CD14-positive monocyte (primary cell): ENCODE data around the gene BNC2. TPM values are rescaled to one million over a fixed set of nuclear protein-coding genes. Genes with fewer than 3 reads are reported as not detected.

ENCODE experiments used
- DNase-seq, 3 donors: peaks; one replicate each; pipeline ENCODE4 v3.0.0-alpha.2; 2011 to 2022
- H2AFZ ChIP-seq: 2 replicates; pipeline ENCODE4 v1.6.0; 2012; ENCODE audit warnings: mild to moderate bottlenecking, low read depth, low read length, inconsistent platforms; ENCODE audit not compliant: insufficient read depth, poor library complexity, severe bottlenecking
- H3K27ac ChIP-seq, 2 donors: 1 replicate in 1 of 2; 2 replicates in 1 of 2; pipeline ENCODE4 v1.5.1; 2012 to 2013; ENCODE audit warnings: low read length in 2 of 2, control low read depth in 1 of 2, inconsistent platforms in 1 of 2, low read depth in 1 of 2, mild to moderate bottlenecking in 1 of 2
- H3K27me3 ChIP-seq, 2 donors: one replicate each; pipeline versions ENCODE4 v1.6.0 to v1.6.1; 2011 to 2013; ENCODE audit warnings: low read length in 2 of 2; ENCODE audit not compliant: control insufficient read depth in 2 of 2, insufficient read depth in 2 of 2
- H3K36me3 ChIP-seq, 2 donors: replicated peaks in 1 of 2; 1 replicate in 1 of 2; 2 replicates in 1 of 2; pipeline versions ENCODE4 v1.5.1 to v1.6.1; 2012 to 2013; ENCODE audit warnings: low read length in 2 of 2, control low read depth in 1 of 2, inconsistent platforms in 1 of 2, mild to moderate bottlenecking in 1 of 2; ENCODE audit not compliant: insufficient read depth in 2 of 2, control insufficient read depth in 1 of 2
- H3K4me1 ChIP-seq, 2 donors: 1 replicate in 1 of 2; 2 replicates in 1 of 2; pipeline versions ENCODE4 v1.5.1 to v1.6.1; 2012 to 2013; ENCODE audit warnings: low read length in 2 of 2, control low read depth in 1 of 2, inconsistent platforms in 1 of 2, mild to moderate bottlenecking in 1 of 2, moderate library complexity in 1 of 2; ENCODE audit not compliant: insufficient read depth in 2 of 2, control insufficient read depth in 1 of 2
- H3K4me2 ChIP-seq: replicated peaks from 2 replicates; pipeline ENCODE3; 2012; ENCODE audit warnings: low read length, moderate library complexity, mild to moderate bottlenecking; ENCODE audit not compliant: poor library complexity, severe bottlenecking; ENCODE audit errors: extremely low read depth
- H3K4me3 ChIP-seq, 3 experiments: fragments of 200-600 bp in 1 of 3; sonication (generic) in 1 of 3; replicated peaks in 1 of 3; 1 replicate in 2 of 3; 2 replicates in 1 of 3; pipeline ENCODE4 v1.5.1; 2011 to 2013; ENCODE audit warnings: low read length in 3 of 3, mild to moderate bottlenecking in 3 of 3, control low read depth in 2 of 3, low read depth in 2 of 3, inconsistent platforms in 1 of 3, moderate library complexity in 1 of 3
- H3K79me2 ChIP-seq: 2 replicates; pipeline ENCODE4 v1.6.0; 2012; ENCODE audit warnings: mild to moderate bottlenecking, control low read depth, inconsistent platforms, low read length, moderate library complexity; ENCODE audit not compliant: insufficient read depth
- H3K9ac ChIP-seq: 2 replicates; pipeline ENCODE4 v1.6.0; 2017; ENCODE audit warnings: low read length, mild to moderate bottlenecking; ENCODE audit not compliant: insufficient read depth, poor library complexity, severe bottlenecking
- H3K9me3 ChIP-seq, 2 donors: replicated peaks in 1 of 2; 1 replicate in 1 of 2; 2 replicates in 1 of 2; pipeline versions ENCODE4 v1.5.1 to v1.6.1; 2012 to 2013; ENCODE audit warnings: low read length in 2 of 2, control low read depth in 1 of 2; ENCODE audit not compliant: control insufficient read depth in 1 of 2, insufficient read depth in 1 of 2
- H4K20me1 ChIP-seq: 2 replicates; pipeline ENCODE4 v1.6.0; 2012; ENCODE audit warnings: mild to moderate bottlenecking, low read length, control low read depth, moderate library complexity; ENCODE audit not compliant: insufficient read depth
- H3K27ac Mint-ChIP-seq, 7 donors: one replicate each; pipeline ENCODE4 v1.8.0; 2020; ENCODE audit warnings: mild to moderate bottlenecking in 7 of 7, mixed read lengths in 7 of 7, moderate library complexity in 6 of 7, inconsistent platforms in 2 of 7
- H3K27me3 Mint-ChIP-seq, 3 donors: one replicate each; pipeline ENCODE4 v1.8.0; 2021 to 2022; ENCODE audit warnings: low read depth in 3 of 3, mild to moderate bottlenecking in 3 of 3, mixed read lengths in 3 of 3, moderate library complexity in 3 of 3, inconsistent platforms in 1 of 3
- H3K36me3 Mint-ChIP-seq, 2 donors: one replicate each; pipeline ENCODE4 v1.8.0; 2020; ENCODE audit warnings: mixed read lengths in 2 of 2, inconsistent platforms in 1 of 2, mild to moderate bottlenecking in 1 of 2
- H3K4me1 Mint-ChIP-seq: one replicate; pipeline ENCODE4 v1.8.0; 2020; ENCODE audit warnings: mild to moderate bottlenecking, mixed read lengths
- H3K4me3 Mint-ChIP-seq, 2 donors: one replicate each; pipeline ENCODE4 v1.8.0; 2020; ENCODE audit warnings: mild to moderate bottlenecking in 2 of 2, mixed read lengths in 2 of 2, moderate library complexity in 1 of 2
- H3K9me3 Mint-ChIP-seq, 7 donors: one replicate each; pipeline ENCODE4 v1.8.0; 2020 to 2022; ENCODE audit warnings: mixed read lengths in 7 of 7, mild to moderate bottlenecking in 6 of 7, moderate library complexity in 6 of 7, inconsistent platforms in 2 of 7
- WGBS: methylation state at CpG from one replicate; pipeline ENCODE4 v1.1.5; 2013; ENCODE audit warnings: missing lambda C conversion rate; ENCODE audit not compliant: insufficient coverage; 5-methylcytosine and 5-hydroxymethylcytosine counted together
- intact Hi-C, 2 donors: fragments of 100-400 bp; cut with micrococcal nuclease; formaldehyde crosslinking; loops; one replicate each; pipeline versions ENCODE4 v1.15.0 to v1.15.1; 2023
- polyA plus RNA-seq, 3 donors: library from polyadenylated mRNA; depleted of rRNA in 1 of 3; unstranded in 2 of 3; stranded (reverse) in 1 of 3; fragments of 300-500 nt in 2 of 3; fragments of >200 nt in 1 of 3; fragmentation: Illumina TruSeq in 2 of 3; gene quantifications; 1 replicate in 2 of 3; 2 replicates in 1 of 3; pipeline ENCODE4 v1.2.3, GENCODE V29; 2012 to 2021
- TF ChIP-seq, protein P1 (sequence below): fragments of 200-600 bp; IDR thresholded peaks from one replicate; pipeline ENCODE4 v1.8.0; 2022; ENCODE audit warnings: antibody characterized with exemption, mild to moderate bottlenecking

BNC2 gene
- polyA plus RNA-seq, 3 donors, result 0.01 TPM; not detected in 2

GRCh38 chr9:16705111-16705604 lies 165.3 kb downstream of the BNC2 start:
- Mint-ChIP-seq H3K27me3 (peaks cover 2 to 8% (median 7%) of the 10 kb centered on the region in 3 donors), H3K27ac (no peak overlapping the region), H3K4me3 (no peak overlapping the region), H3K4me1 (no peaks in the 10 kb centered on the region), H3K36me3 (no peaks in the 10 kb centered on the region), H3K9me3 (peaks cover 0 to under 1% (median 0%) of the 10 kb centered on the region in 7 donors)
- Histone ChIP-seq H3K4me2 (no peak overlapping the region), H3K9me3 (no peaks in the 10 kb centered on the region), H4K20me1 (no peaks in the 10 kb centered on the region), H3K36me3 (no peaks in the 10 kb centered on the region), H3K4me1 (no peaks in the 10 kb centered on the region), H3K4me3 (no peak overlapping the region), H3K9ac (no peak overlapping the region), H3K27ac (no peak overlapping the region), H3K27me3 (no peaks in the 10 kb centered on the region), H2AFZ (no peak overlapping the region), H3K79me2 (no peaks in the 10 kb centered on the region)
- intact Hi-C loops, result no loop called here
- TF ChIP-seq, protein P1, sequence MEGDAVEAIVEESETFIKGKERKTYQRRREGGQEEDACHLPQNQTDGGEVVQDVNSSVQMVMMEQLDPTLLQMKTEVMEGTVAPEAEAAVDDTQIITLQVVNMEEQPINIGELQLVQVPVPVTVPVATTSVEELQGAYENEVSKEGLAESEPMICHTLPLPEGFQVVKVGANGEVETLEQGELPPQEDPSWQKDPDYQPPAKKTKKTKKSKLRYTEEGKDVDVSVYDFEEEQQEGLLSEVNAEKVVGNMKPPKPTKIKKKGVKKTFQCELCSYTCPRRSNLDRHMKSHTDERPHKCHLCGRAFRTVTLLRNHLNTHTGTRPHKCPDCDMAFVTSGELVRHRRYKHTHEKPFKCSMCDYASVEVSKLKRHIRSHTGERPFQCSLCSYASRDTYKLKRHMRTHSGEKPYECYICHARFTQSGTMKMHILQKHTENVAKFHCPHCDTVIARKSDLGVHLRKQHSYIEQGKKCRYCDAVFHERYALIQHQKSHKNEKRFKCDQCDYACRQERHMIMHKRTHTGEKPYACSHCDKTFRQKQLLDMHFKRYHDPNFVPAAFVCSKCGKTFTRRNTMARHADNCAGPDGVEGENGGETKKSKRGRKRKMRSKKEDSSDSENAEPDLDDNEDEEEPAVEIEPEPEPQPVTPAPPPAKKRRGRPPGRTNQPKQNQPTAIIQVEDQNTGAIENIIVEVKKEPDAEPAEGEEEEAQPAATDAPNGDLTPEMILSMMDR, result no peak
- no peak for DNase-seq
- 91% methylated on average over 6 of the region's 9 CpGs for WGBS

DNA sequence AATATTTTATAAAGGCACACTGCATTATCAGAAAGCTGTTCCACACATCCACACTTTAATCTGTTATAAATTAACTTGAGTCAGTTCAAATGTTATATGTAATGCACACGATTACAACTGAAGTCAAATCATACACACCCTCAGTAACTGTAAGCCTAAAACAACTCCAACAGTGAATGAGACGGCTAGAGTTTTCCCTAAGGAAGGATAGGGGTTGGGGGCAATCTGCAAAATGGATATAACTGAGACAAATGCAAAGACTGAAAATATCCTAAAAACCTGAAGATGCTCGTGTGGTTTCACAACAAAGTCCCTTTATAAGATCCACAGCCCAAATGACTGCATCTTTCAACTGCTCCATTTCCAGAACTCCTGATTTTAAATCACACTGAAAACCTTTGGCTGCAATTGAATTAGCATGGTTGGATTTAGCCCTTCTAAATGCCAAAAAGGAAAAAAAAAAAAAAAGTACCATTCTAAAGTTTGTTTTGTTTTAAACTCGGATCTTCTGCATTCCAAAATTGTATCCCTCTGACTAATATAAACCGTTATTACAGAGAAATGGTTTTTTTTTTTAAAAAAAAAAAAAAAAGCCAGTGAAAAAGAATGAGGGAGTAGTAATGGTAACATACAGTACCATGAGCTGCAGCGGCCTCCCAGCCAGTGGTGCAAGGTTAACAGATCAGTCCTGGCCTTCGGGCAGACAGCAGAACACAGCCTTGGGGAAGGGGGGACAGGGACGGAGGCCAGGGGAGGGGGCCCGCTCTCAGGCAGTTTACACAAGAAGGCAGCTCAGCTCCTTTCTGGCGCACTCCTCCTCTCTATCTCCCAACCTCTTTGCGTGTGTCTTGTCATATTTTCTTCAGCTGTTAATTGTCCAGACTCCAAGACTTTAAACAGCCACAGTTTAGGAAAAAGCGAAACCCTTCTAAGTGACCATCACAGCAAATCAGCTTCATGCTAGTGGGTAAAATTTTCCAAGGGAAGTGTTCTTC lies 166.1 kb downstream of the BNC2 start:
- Mint-ChIP-seq H3K4me1 (no peaks in the 10 kb centered on the region), H3K36me3 (no peaks in the 10 kb centered on the region), H3K27me3 (peaks cover 2 to 8% (median 5%) of the 10 kb centered on the region in 3 donors), H3K4me3 (no peak overlapping the region), H3K9me3 (peaks cover 0 to 4% (median 0%) of the 10 kb centered on the region in 7 donors), H3K27ac (no peak overlapping the region)
- H3K79me2 ChIP-seq, result no peaks in the 10 kb centered on the region
- no peak overlapping the region for H3K4me3 ChIP-seq
- no peaks in the 10 kb centered on the region for H3K36me3 ChIP-seq
- no peaks in the 10 kb centered on the region for H3K27me3 ChIP-seq
- no peak for DNase-seq
- intact Hi-C loops, result no loop called here
- WGBS, result 89% methylated on average over 3 of the region's 12 CpGs
- no peak overlapping the region for H2AFZ ChIP-seq
- TF ChIP-seq, protein P1, result no peak
- H3K9me3 ChIP-seq, result no peaks in the 10 kb centered on the region
- no peaks in the 10 kb centered on the region for H4K20me1 ChIP-seq
- no peak overlapping the region for H3K4me2 ChIP-seq
- no peak overlapping the region for H3K27ac ChIP-seq
- H3K9ac ChIP-seq, result no peak overlapping the region
- H3K4me1 ChIP-seq, result no peaks in the 10 kb centered on the region
